HG03196 (cell line): ENCODE results near the gene CEL.

Experiments
- ATAC-seq: cut with Tn5 transposase; IDR thresholded peaks from one replicate; pipeline ENCODE4 v1.9.1; 2021; ENCODE audit not compliant: unreplicated experiment

Gene CEL

DNA sequence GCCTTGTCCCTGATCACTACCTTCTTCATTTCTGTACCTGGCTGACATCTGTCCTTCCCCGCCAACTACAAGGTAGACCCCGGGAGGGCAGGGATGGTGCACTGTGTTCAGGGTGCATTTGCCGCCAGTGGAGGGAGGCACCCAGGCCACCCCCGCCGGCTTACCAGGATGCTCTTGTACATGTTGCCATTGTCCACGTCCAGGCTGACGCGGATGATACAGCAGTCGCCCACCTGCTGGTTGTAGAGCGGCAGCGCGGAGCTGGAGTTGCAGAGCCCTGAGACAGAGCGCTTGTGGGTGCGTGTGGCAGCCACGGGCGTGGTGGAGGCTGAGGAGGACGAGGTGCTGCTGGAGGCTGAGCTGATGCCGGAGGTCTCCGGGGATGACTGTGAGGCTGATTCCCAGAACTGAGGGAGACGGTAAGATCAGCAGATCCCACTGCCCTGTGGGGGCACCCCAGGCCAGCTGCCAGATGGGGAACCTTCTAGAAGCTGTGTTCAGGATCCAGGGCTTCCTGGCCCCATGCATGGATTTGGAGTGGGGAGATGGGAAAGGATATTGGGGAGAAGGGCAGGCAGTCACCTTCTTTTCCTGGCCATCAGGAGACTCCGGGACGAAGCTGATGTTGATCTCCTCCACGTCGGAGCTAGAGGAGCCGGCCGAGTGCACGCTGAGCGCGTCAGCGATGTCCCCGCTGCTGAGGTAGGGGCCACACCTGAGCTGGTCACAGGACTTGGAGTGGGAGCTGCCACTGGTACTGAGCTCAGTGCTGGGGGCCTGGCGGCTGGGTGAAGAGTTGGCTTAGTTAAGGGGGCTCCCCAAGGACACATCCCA, 39.8 kb downstream of the CEL start:
- ATAC-seq = no peak

DNA sequence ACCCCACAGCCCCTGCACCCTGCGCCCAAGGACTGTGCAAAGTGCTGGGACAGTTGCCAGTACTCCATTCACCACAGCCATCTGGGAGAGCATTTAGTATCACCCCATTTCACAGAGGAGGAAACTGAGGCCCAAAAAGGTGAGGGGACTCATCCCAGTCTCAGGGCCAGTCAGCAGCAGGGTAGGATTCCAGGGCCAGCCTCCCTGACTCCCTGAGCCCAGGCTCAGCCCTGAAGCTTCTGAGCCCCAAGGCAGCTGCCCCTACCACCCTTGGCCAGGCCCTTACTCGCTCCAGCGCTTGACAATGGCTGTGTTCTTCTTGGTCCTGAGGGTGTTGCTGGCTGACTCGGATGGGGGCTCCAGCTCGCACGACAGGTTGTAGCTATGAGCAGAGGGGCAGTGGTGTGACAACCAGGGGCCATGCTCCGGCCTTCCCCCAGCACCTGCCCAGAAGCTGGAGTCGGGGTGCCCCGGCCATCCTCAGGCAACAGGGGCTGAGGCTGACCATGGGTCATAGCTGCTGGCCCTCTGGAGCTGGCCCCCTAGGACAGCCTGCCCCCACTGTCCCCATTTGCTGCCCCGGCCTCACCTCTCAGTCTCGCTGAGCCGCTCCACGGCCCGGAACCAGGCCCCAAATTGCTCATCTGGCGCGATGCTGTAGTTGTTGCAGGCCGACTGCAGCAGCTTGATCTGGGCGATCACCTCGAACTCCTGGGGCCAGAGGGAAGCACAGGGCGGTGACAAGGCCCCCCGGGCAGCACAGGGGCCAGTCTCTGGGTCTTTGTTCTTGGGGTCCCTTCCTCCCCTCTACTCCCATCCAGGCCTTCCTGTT, 40.6 kb downstream of the CEL start:
- no peak for ATAC-seq

- no peak for ATAC-seq
These were observed 41.6 kb downstream of the CEL start for GRCh38 chr9:133103183-133103986.

DNA sequence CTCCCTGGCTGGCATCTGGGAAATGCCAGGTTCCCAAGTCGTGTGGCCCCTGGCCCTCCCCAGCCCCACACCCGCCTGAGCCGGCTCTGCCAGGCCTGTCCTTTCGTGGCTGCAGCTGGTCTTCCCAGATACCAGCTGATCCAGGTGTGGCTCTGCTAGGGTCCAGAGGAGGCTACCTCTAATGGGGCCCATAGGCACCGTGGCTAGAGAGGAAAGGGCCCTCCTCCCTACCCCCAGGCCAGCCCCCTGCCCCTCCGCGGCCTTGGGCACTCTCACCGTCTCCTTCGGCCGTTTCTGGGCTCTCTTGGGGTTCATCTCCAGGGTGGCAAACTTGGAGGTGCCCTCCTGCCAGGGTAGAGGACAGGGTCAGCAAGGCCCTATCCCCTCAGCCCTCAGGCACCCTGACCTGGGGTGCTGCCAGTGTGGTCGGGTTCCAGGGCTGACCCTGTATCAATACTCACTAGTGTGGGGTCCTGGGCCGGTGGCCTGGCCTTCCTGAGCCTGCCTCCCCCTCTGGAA, 42.3 kb downstream of the CEL start:
- no peak for ATAC-seq

GRCh38 chr9:133104718-133105460, 43.1 kb downstream of the CEL start:
- ATAC-seq = no peak

GRCh38 chr9:133105461-133105770, 43.6 kb downstream of the CEL start:
- ATAC-seq = no peak

GRCh38 chr9:133106511-133107244, 44.9 kb downstream of the CEL start:
- ATAC-seq = no peak

GRCh38 chr9:133107245-133107722, 45.5 kb downstream of the CEL start:
- ATAC-seq = no peak

DNA sequence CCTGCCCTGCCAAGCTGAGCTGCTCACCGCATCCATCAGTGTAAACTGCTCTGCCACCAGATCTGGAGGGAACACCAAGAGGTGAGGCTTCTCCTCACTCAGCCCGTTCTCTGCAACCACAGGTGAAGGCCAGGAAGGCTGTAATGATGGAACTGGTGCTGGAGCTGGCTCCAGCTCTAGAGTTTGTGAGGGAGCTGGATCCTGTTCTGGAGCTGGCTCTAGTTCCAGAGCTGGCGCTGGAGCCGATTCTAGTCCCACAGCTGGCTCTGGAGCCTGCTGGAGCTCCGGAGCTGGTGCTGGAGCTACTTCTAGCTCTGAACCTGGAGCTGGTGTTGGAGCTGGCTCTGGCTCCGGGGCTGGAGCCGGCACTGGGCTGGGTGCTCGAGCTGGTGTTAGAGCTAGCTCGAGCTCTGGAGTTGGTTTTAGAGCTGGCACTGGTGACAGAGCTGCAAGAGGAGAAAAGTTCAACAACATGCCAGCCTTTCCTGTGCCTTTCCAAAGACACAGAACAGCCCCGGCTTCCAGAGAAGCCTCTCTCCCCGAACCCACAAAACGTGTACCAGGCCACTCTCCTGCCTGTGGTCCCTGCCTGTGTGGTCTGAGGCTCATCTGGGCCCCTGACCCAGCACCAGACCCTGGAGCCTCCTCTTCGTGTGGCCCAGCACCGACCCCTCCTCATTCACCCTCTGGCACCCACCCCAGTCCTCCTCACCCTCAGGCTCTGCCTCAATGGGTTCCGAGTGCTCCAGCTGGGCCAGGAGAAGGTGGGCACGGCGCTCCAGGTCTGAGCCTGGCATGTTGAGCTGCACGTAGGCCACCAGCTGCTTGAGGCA, 46.4 kb downstream of the CEL start:
- no peak for ATAC-seq

- ATAC-seq = no peak
These were observed 47.2 kb downstream of the CEL start for GRCh38 chr9:133108794-133109641.

GRCh38 chr9:133109931-133110650, 48.3 kb downstream of the CEL start:
- no peak for ATAC-seq

GRCh38 chr9:133111808-133112662, 50.3 kb downstream of the CEL start:
- no peak for ATAC-seq

DNA sequence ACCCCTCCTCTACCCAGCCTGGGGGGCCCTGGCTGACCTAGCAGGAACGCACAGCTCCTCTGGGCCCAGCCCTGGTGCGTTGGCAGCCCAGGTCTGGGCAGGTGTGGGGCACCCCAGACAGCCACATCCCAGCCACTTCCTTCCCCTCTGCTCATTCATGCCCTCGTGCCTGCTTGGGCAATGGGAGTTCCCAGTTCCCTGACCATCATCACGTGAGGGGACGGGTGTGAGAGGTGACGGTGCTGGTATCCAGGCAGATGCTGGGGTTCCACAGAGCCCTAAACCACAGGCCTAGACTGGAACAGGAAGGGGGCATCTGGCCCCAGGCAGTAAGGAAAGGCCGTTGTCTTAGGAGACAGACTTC, 50.9 kb downstream of the CEL start:
- no peak for ATAC-seq

DNA sequence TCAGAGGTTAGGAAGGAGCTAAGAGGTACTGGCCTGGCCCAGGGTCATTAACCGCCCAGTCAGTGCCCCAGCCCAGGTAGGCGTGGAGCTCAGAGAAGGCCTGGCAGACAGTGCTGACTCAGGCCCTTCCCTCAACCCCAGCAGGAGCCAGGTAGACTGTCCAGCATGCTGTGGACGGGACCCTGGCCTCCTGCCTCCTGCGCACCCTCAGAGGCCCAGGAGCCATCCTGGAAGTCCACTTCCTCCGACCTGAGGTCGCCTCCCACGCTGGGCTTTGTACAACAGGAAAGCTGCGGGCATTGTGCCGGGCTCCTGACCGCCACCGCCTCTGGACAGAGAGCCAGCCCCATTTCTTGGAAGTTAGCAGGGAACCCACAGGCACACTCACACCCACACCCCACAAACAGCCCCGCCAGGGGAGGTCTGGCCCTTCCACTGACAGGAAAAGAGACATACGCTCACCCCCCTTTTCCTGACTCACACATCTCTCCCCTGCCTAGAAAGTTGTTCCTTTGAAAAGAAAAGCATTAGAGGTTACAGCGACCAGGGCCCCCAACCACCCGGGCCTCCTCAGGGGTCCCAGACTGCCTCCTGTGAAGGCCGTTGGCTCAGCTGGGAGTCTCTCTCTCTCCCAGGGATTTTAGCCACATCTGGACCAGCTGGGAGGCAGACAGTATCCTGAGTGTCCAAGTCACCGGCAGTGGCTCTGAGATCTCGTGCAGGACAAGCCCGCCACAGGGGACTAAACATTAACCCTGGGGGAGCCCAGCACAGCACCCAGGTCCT, 51.6 kb downstream of the CEL start:
- ATAC-seq = no peak

DNA sequence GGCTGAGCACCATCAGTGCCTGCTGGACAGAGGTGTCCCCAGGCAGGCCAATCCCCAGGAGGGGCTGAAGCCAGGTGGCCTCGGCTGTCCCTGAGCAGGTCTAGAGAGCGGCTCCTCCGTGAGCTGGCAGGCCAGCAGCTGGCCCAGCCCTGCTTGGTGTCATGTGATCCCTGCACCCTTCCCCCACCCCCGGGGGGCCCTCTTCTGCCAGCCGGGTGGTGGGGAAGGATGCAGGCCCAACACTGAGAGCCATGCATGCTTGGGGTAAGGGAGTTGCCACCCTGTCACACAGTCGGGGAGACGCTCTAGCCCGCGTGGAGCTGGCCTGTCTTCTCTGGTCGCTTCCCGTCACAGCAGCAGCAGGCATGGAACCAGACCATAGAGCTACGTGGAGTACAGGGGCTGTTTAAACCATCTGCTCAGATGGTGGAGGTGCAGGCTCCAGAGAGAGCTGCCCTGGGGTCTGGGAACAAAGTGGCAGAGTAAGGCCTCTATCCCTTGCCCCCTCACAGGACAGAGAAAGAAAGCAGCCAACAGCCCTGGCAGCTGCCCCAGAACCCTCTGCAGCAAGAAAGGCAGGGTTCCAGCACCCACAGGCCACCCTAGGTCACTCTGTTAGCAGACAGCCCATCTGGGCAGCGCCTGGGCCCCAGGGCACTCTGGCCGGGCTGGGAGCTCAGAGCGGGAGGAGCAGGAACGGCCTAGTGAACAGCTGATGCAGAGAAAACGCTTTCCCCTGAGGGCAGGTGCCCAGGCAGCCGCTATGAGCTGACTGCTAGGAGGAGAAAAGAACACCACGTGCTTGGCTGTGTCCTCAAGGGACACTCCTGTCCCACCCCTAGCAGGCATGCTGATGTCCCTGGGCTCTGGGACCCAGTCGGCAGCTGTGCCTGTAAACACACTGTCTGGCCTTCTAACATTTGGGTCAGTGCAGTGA, 52.4 kb downstream of the CEL start:
- ATAC-seq = no peak
